Measurements from ENCODE around the gene PPARA.
"Not testable (repeated sequence)": the region's sequence is repeated elsewhere in the genome, so short reads cannot be mapped to it uniquely, and the experiment has no call there.

PPARA gene

DNA sequence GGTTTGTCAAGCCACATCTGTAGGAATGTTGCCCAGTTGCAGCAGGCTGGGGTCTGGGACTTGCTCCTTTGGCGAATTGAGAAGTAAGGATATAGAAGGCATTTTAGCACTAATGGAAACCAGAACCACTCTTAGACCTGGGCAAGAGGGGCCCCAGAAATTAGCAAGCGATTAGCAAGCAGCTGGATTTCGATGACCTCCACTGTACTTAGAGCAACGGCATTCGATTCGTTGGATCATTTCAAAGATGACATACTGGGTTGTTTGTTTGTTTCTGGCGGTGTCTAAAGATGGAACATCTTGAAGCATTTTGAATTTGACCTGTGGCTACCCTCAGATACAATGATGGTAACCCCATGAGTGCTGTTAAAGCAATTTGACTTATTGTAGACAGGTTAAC, 100.9 kb downstream of the PPARA start:
- DNase-seq = no peak

- no peak for DNase-seq
Measured at GRCh38 chr22:46251816-46252380, 101.6 kb downstream of the PPARA start.

GRCh38 chr22:46256358-46256958, 106.1 kb downstream of the PPARA start:
- DNase-seq = no peak

DNA sequence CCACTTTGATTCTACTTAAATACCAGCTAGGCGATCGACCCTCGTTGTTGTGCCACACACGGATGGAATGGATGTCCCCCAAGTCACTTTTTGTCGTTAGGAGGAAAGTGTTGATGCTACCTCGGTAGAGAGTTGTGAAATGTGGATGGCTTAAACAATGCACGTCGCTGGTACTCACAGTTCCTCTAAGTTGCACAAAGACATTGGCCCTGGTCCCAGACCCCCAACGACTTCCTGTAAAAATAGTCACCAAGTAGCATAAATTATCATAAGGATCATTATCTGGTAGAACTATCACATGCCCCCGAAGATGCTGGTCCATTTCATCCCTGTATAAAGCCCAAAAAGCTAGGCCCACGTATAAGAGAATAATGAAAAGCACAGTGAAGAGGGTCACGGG, 109.0 kb downstream of the PPARA start:
- DNase-seq = no peak

- DNase-seq = no peak
Measured at GRCh38 chr22:46260038-46260437, 109.7 kb downstream of the PPARA start.

GRCh38 chr22:46262449-46263215, 112.3 kb downstream of the PPARA start:
- DNase-seq = no peak

DNA sequence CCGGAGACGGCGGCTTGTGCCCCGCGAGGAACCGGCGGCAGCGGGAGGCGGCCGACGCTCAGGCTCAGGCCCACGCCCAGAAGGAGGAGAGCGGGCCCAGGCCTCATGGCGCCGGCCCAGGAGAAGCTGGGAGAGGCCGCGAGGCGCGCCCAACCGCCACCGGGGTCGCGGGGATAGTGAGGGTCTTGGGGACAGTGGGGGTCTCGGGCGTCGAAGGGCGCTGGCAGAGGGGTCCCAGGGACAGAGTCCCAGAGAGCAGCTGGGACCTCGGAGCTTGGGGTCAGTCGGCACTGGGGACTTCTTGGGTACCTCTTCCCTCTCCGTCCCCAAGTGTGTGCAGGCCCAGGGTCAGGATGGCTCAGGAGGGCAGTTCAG, 112.9 kb downstream of the PPARA start, which contains the start of gene PKDREJ:
PKDREJ (minus strand) TSS at position 128 of the 375 bp plus-strand sequence; CDS start at position 107, 21 bp downstream.
- DNase-seq = no peak

GRCh38 chr22:46264520-46264919, 114.2 kb downstream of the PPARA start:
- DNase-seq = not testable (repeated sequence)

- DNase-seq = not testable (repeated sequence)
Measured at GRCh38 chr22:46265627-46266026, 115.3 kb downstream of the PPARA start.

DNA sequence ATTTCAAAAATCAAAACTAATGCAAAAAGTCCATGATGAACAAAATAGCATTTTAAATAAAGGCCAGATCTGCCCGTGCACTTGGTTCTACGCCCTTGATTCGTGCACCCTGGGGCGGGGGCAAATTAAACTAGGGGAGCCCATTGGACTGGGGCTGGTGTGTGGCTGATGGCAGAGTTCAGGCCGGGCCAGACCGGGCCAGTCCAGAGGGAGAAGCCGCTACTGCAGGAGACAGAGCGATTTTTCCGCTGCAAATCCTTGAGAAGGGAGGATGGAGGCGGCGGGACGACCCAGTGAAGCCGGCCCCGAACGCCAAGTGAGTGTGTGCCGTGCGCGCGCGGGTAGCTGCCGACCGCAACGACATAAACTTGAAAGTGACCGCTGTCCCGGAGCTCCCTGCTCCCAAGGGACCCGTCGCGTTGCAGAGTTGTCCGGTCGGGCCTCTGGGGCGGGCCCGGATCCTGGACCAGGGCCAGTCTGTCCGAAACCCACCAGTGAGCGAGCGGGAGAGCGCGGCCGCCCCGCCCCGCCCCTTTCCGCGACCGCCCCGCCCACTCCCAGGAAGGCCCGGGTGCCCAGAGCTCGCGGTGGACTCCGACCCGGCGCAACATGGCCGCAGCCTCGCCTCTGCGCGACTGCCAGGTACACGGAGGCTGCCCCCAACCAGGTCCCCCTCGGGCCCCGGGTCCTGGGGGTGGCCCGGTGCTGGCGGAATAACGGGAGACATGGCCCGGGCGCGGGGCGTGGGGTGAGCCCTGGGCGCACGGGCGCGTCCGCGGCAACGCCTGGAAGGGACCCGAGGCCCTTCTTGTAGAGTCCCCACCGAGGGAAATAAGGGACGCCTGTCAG, 117.3 kb downstream of the PPARA start, which contains the start of gene TTC38:
TTC38 (plus strand) TSS at position 578 of the 849 bp plus-strand sequence; CDS start at position 610, 32 bp downstream.
- peak; percentile 13 for DNase-seq

DNA sequence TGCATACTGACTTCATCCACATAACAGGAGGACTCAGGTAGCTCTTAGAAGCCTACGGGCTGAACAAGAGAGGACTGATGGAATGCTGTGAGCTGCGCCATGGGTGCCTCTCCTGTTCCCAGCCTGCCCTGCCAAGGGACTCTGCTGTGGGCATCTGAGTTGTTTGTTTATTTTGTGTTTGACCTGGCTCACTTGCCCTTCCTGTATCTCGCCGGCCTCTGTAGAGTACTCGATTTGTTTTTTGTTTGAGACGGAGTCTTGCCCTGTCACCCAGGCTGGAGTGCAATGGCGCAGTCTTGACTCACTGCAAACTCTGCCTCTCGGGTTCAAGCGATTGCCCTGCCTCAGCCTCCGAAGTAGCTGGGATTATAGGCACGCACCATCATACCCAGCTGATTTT, 119.2 kb downstream of the PPARA start:
- no peak for DNase-seq

- no peak for DNase-seq
Measured at GRCh38 chr22:46272196-46272595, 121.9 kb downstream of the PPARA start.

GRCh38 chr22:46272762-46273431, 122.6 kb downstream of the PPARA start:
- no peak for DNase-seq

DNA sequence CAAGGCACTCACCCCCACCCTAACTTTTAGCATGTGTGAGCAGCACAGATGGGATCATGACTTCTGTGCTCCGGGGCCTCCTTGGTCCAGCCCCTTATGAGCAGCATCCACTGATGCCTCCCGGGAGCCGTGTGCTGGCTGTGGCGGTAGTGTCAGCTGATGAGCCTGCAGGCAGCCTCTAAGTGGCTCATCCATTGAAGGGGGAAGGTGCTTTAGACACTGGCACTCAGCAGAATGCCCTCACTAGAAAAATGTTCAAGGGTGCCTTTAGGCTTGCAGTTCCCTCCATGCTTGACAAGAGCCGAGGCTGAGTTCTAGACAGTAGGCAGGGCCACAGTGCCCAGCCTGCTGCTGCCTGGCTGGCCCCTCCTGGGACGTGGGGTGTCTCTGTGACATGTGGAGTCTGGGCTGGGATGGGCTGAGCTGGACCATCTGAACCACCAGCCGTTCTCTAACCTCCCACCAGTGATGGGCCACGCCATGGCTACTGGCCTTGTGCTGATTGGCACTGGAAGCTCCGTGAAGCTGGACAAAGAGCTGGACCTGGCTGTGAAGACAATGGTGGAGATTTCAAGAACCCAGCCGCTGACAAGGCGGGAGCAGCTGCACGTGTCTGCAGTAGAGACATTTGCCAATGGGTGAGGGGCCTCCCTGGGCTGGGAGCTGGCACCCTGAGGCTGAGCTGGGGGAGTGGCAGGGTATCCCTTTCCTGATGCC, 123.3 kb downstream of the PPARA start:
- no peak for DNase-seq

DNA sequence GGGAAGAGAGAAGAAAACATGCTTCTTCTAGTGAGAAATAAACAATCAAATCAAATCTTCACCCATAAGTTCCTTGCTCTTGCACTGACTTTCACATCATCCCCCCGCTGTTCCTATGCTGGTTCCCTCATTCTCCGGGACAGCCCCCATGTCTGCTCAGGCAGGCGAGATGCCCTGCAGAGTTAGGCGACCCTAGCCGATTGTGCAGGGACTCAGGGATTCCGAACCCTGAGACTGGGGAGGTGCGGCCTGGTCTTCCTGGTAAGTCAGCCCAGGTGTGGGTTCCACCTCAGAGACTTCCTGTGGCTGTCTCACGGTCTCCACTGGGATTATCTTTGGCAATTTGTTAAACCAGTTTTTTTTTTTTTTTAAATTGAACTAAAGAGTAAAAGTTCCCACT, 124.1 kb downstream of the PPARA start:
- no peak for DNase-seq

DNA sequence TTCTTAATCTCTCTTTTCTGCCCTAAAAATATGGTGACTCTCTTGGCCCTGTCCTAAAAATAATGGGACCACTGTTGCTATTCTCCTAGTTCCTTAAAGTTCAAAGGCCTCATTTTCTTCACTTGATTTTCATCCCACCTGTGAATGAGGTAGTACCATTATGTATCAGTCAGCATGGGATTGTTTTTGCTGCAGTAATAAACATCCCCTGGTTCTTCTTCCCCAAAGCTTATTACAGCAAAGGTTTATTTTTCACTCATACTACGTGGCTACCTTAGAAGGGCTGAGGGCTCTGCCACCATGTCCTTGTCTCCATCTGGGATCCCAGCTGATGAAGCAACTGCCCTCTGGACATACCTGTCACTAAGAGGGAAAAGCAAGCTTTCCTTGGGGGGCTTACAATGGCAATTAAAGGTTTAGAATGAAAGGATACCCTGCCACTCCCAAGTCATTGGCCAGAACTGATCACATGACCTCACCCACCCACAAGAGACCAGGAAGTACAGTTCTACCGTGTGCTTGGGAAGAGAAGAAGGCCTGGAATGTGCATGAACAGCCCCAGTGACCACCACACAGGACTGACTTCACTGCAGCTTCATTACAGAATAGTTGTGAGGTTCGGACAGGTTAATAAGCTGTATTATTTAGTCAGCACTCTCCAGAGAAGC, 125.3 kb downstream of the PPARA start:
- no peak for DNase-seq

DNA sequence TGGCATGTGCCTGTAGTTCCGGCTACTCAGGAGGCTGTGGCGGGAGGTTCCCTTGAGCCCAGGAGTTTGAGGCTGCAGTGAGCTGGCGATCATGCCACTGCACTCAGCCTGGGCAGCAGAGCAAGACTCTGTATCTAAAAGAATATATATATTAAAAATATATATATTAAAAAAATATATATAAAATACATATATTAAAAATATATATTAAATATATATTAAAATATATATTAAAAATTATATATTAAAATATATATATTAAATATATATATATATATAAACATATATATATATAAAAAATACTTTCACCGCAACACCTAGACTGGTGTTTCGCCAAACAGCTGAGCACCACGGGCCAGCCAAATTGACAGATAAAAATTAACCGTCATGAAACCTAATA, 126.2 kb downstream of the PPARA start:
- DNase-seq = no peak

- DNase-seq = no peak
Measured at GRCh38 chr22:46278656-46279645, 128.6 kb downstream of the PPARA start.

- no peak for DNase-seq
Measured at GRCh38 chr22:46280063-46280817, 129.9 kb downstream of the PPARA start.
